OCI-M2 (cell line): ENCODE data around the gene LEMD3.

Source experiments
- DNase-seq: peaks from one replicate; lab custom pipeline; 2025; ENCODE audit not compliant: unreplicated experiment; lab: John Stamatoyannopoulos, UW

Gene LEMD3

GRCh38 chr12:65169320-65170208 is at the start of gene LEMD3:
Gene LEMD3 (plus strand): TSS chr12:65169583. CDS start chr12:65169597, 14 bp downstream.
- DNase-seq = peak; percentile 14

DNA sequence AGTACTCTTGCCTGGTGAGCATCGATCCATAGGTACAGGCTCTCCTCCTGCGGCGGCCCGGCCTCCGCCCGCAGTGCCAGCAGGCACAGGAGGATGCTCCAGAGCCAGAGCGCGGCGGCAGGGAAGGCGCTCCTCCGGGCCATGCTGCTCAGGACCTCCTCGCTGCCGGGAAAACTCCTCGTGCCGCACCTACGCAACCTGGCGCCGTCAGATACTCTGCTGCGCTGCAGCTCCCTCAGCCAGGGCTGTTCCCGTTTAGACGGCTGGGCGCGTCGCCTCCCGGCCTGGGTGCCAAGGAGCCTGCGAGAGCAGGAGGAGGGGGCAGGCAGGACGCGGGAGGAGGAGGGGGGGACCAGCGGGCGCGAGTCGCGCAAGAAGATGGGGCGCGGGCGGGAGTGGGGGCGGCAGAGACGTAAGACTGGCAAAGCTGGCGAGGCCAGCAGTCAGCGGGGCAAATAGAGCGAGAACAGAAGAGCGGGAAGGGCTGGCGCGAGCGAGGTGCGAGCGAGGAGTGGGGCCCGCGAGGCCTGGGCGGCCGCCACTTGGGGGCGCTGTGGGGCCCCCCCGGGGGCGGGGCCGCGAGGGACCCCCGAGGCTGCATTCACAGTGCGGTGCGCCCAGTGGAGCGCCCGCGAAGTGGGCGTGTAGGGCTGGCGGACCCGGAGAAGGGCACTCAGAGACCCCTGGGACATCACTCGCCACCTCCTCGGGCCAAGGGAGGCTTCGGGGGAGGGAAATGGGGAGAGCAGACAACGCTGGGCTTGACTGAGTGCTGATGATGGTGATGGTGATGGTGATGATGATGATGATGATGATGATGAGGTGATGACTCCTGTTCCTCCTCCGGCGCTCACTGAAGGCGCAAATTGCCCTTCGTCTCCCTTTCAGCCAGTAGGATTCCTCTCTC is 48.1 kb upstream of the LEMD3 start, which contains the start of gene WIF1:
TSS of gene WIF1 (minus strand) at position 257 of the 907 bp plus-strand sequence. CDS start at position 143, 114 bp downstream.
- DNase-seq = no peak

DNA sequence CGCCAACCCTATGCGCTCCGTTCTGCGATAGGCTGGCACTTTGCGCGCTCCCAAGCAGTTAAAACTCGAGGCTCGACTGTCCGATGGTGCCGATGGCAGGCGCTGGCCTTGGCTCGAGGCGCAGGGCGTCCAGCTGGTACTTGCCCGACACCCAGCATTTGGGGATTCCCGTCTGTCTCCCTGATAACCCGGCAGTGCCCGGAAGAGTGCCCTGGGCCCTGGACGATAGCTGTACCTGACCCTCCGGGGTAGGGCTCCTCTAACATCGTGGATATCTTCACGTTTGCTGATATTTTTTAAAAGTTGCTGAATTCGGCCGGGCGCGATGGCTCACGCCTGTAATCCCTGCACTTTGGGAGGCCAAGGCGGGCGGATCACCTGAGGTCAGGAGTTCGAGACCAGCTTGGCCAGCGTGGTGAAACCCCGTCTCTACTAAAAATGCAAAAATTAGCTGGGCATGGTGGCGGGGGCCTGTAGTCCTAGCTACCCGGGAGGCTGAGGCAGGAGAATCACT is 47.4 kb upstream of the LEMD3 start:
- no peak for DNase-seq

GRCh38 chr12:65122703-65123102 is 46.7 kb upstream of the LEMD3 start:
- no peak for DNase-seq

- DNase-seq = no peak
These were observed 45.8 kb upstream of the LEMD3 start for GRCh38 chr12:65123435-65124063.

GRCh38 chr12:65125247-65125646 is 44.1 kb upstream of the LEMD3 start:
- DNase-seq = no peak

- no peak for DNase-seq
These were observed 43.4 kb upstream of the LEMD3 start for GRCh38 chr12:65125975-65126374.

DNA sequence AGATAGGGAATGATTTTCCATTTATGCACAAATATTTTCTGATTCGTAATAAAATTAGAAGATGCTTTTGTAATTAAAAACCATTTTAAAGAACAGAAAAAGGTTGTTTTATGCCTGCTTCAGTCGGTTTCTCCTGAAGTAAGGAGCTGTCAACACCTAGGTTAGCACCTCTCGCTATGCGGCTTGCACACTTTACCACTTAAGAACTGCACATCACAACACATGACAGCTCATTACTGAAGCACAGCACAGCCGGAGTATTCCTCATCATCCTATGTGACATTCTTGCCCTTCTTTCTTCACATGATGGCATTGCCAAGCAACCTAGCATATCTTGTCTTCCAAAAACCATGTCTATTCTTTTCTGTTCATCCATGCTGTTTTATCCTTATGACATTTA is 42.9 kb upstream of the LEMD3 start:
- DNase-seq = no peak

GRCh38 chr12:65133879-65134278 is 35.5 kb upstream of the LEMD3 start:
- no peak for DNase-seq

GRCh38 chr12:65139389-65139788 is 30.0 kb upstream of the LEMD3 start:
- no peak for DNase-seq

DNA sequence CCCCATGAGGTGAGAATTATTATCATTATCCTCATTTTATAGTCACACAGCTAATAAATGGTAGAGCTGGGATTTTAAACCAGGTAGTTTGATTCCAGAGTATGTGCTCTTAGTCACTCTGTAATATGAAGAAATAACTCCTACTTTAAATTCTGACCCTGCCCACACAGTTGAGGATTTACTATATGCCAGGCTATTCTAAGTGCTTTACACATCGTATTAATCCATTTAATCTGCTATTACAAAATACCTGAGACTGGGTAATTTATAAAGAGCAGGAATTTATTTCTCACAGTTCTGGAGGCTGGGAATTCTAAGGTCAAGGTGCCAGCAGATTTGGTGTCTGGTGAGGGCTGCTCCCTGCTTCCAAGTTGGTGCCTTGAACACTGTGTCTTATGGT is 28.6 kb upstream of the LEMD3 start:
- DNase-seq = no peak

DNA sequence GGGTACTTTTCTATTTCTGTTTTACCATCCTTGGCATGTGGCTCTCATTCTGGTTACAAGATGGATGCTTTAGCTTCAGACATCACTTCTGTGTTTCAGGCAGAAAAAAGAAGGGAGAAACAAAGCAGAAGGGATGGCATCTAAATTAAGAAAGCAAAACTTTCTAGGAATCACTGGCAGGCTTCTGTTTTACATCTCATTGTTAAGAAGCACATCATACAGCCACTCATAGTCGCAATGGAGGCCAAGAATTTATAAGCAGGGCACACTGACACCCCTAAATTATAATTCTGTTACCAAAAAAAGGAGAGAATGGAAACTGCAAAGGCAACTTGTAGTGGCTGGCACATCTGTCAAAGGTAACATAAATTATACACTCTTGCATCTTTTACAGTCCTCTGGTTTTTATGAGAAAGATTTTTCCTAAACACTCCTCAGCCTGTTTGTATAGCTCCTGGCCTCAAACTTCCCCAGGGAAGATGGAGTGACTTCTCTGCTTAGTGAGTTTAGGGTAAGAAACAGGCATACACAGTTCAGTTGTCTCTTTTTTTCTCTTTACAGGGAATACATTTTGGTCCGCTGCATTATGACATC is 22.0 kb upstream of the LEMD3 start:
- no peak for DNase-seq

DNA sequence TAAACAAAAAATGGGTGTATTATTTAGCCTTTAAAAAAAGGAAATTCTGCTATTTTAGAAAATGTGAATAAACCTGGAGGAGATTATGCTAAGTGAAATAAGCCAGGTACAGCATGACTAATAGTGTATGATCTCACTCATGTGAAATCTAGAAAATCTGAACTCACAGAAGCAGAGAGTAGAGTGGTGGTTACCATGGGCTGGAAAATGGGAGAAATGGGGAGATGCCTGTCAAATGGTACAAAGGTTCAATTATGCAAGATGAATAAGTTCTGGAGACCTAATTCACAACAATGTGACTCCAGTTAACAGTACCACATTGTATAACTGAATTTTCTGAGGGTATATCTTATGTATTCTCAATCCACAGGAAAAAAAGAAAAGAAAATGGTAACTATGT is 17.4 kb upstream of the LEMD3 start:
- DNase-seq = no peak

DNA sequence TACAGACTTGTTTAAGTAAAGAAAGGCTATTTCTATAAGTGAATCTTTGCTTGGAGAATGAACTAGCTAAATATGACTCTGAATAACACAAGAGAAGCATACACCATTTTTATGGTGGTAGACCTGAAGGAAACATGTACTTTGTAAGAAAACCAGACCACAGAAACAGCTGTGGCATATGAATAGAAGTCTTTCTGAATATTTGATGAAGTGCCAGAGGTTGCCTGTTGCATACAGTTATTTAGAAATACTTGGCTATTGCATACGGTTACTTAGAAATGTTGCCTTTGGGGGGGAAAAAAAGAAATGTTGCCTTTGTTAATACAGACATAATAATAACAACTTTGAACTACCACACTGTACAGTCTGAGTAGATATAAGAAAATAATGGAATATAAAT is 16.8 kb upstream of the LEMD3 start:
- DNase-seq = no peak

GRCh38 chr12:65155784-65156183 is 13.6 kb upstream of the LEMD3 start:
- no peak for DNase-seq

- no peak for DNase-seq
These were observed 13.0 kb upstream of the LEMD3 start for GRCh38 chr12:65156366-65156841.

GRCh38 chr12:65157091-65157490 is 12.3 kb upstream of the LEMD3 start:
- DNase-seq = no peak

GRCh38 chr12:65162609-65163008 is 6.8 kb upstream of the LEMD3 start:
- DNase-seq = no peak

- no peak for DNase-seq
These were observed 5.1 kb upstream of the LEMD3 start for GRCh38 chr12:65164244-65164643.

- DNase-seq = no peak
These were observed 4.6 kb upstream of the LEMD3 start for GRCh38 chr12:65164774-65165173.
